Suprapubic skin (tissue), 3 donors: Measurements from ENCODE around the gene OFD1.

ENCODE experiments used
- EP300 ChIP-seq: sonication (generic); formaldehyde crosslinking; IDR thresholded peaks from one replicate; pipeline ENCODE4 v1.6.1; 2017; ENCODE audit warnings: antibody characterized with exemption
- TF ChIP-seq, protein P1 (sequence below), 2 donors: fragments of 200-600 bp in 1 of 2; fragments of 450-650 bp in 1 of 2; sonication (generic) in 1 of 2; IDR thresholded peaks; one replicate each; pipeline ENCODE4 v1.5.1; 2016 to 2019; ENCODE audit warnings: antibody characterized with exemption in 2 of 2, mild to moderate bottlenecking in 1 of 2, moderate library complexity in 1 of 2

DNA sequence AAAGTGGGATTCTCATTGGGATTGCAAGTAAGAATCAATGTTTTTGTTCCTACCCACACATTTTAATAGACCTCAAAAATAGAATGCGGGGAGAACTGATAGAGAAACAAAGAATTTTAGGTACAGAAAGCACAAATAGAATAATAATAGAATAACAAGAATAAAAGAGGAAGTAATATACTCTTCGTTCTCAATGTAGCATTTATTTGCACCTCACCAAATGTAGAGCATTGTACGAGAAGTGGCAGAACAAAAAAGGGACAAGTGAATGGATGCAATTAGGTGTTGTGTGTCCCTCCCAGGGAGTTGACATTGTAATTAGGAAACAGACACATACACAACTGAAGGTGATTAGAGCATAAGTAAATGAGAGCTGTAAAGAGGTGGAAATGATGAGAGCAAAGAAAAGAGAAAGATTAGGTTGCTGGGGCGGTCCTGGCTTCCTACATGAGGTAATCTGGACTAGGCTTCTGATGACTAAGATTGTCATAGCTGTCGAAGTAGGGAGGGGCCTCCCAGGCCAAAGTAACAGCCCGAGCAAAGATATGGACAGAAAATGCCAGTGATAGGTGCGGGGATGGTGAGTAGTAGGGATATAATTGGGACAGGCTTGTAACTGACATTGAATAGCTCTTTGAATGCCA is 35.2 kb upstream of the OFD1 start:
- TF ChIP-seq, protein P1, sequence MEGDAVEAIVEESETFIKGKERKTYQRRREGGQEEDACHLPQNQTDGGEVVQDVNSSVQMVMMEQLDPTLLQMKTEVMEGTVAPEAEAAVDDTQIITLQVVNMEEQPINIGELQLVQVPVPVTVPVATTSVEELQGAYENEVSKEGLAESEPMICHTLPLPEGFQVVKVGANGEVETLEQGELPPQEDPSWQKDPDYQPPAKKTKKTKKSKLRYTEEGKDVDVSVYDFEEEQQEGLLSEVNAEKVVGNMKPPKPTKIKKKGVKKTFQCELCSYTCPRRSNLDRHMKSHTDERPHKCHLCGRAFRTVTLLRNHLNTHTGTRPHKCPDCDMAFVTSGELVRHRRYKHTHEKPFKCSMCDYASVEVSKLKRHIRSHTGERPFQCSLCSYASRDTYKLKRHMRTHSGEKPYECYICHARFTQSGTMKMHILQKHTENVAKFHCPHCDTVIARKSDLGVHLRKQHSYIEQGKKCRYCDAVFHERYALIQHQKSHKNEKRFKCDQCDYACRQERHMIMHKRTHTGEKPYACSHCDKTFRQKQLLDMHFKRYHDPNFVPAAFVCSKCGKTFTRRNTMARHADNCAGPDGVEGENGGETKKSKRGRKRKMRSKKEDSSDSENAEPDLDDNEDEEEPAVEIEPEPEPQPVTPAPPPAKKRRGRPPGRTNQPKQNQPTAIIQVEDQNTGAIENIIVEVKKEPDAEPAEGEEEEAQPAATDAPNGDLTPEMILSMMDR (IDR thresholded peaks at IDR 0.05) = no peak
- TF ChIP-seq EP300 = no peak
